IMR-90 (cell line): ENCODE results near the gene PSKH1. TPM values are rescaled to one million over a fixed set of nuclear protein-coding genes. Genes with fewer than 3 reads are reported as not detected.

ENCODE experiments used
- ATAC-seq: fragments of 200-7000 bp; cut with Tn5 transposase; 2 replicates; pipeline ENCODE4 v1.9.1; 2020; ENCODE audit warnings: low read depth, mild to moderate bottlenecking, moderate library complexity
- BruUV-seq: library from RNA; stranded (reverse); fragments of 400-500 nt; replicated peaks from 2 replicates; lab custom pipeline; 2021; lab: Mats Ljungman, UMichigan
- CTCF ChIA-PET: fragments of 300-600 bp; formaldehyde crosslinking; extraction: SDS; loops from one replicate; lab custom pipeline; 2021; ENCODE audit warnings: antibody characterized with exemption; lab: Yijun Ruan, JAX
- POLR2A ChIA-PET: fragments of 300-600 bp; sonication (Branson Sonifier 250); formaldehyde crosslinking; loops from one replicate; lab custom pipeline; 2022; ENCODE audit warnings: antibody characterized with exemption; ENCODE audit not compliant: unreplicated experiment; lab: Charles Lee
- DNase-seq: peaks from one replicate; pipeline ENCODE4 v3.0.0; 2013
- H2AFZ ChIP-seq: replicated peaks from 2 replicates; pipeline ENCODE3; 2013; ENCODE audit warnings: low read length, mild to moderate bottlenecking; ENCODE audit not compliant: poor library complexity
- H2AK5ac ChIP-seq: 2 replicates; pipeline ENCODE4 v1.6.1; 2013; ENCODE audit warnings: low read depth, low read length, inconsistent platforms
- H2AK9ac ChIP-seq: replicated peaks from 2 replicates; pipeline ENCODE3; 2013; ENCODE audit warnings: mild to moderate bottlenecking, low read depth, low read length, moderate library complexity; ENCODE audit not compliant: poor library complexity
- H2BK120ac ChIP-seq: 2 replicates; pipeline ENCODE4 v1.6.1; 2013; ENCODE audit warnings: low read depth, low read length, inconsistent platforms
- H2BK15ac ChIP-seq: 3 replicates; pipeline ENCODE4 v1.6.1; 2013; ENCODE audit warnings: low read depth, low read length, inconsistent platforms
- H2BK20ac ChIP-seq: 2 replicates; pipeline ENCODE4 v1.6.1; 2013; ENCODE audit warnings: low read depth, mild to moderate bottlenecking, inconsistent platforms, low read length, moderate library complexity
- H2BK5ac ChIP-seq: 2 replicates; pipeline ENCODE4 v1.6.1; 2013; ENCODE audit warnings: mild to moderate bottlenecking, low read depth, low read length, inconsistent platforms; ENCODE audit not compliant: poor library complexity, severe bottlenecking
- H3K14ac ChIP-seq: replicated peaks from 2 replicates; pipeline ENCODE4 v1.6.1; 2013; ENCODE audit warnings: low read depth, low read length, inconsistent platforms
- H3K18ac ChIP-seq: 2 replicates; pipeline ENCODE4 v1.6.1; 2013; ENCODE audit warnings: low read depth, low read length, control low read depth
- H3K23ac ChIP-seq: 2 replicates; pipeline ENCODE4 v1.6.1; 2013; ENCODE audit warnings: low read depth, low read length, inconsistent platforms
- H3K27ac ChIP-seq: 2 replicates; pipeline ENCODE4 v1.5.1; 2013; ENCODE audit warnings: mild to moderate bottlenecking, control low read depth, low read length; ENCODE audit not compliant: insufficient read depth
- H3K27me3 ChIP-seq: 2 replicates; pipeline ENCODE4 v1.6.1; 2013; ENCODE audit warnings: low read length; ENCODE audit not compliant: control insufficient read depth, insufficient read depth
- H3K36me3 ChIP-seq: 2 replicates; pipeline ENCODE4 v1.6.1; 2013; ENCODE audit warnings: low read length, mixed read lengths; ENCODE audit not compliant: control insufficient read depth, insufficient read depth
- H3K4ac ChIP-seq: 2 replicates; pipeline ENCODE4 v1.6.1; 2013; ENCODE audit warnings: low read depth, low read length, inconsistent platforms
- H3K4me1 ChIP-seq: 2 replicates; pipeline ENCODE4 v1.6.1; 2013; ENCODE audit warnings: low read length, mixed read lengths; ENCODE audit not compliant: control insufficient read depth, insufficient read depth
- H3K4me2 ChIP-seq: 2 replicates; pipeline ENCODE4 v1.6.1; 2013; ENCODE audit warnings: low read depth, mild to moderate bottlenecking, control low read depth, low read length, moderate library complexity
- H3K4me3 ChIP-seq: 2 replicates; pipeline ENCODE4 v1.5.1; 2013; ENCODE audit warnings: low read depth, mild to moderate bottlenecking, control low read depth, low read length, moderate library complexity; ENCODE audit not compliant: insufficient read depth
- H3K56ac ChIP-seq: 2 replicates; pipeline ENCODE4 v1.6.1; 2013; ENCODE audit warnings: low read length, inconsistent platforms; ENCODE audit not compliant: insufficient read depth; ENCODE audit errors: extremely low read depth
- H3K79me1 ChIP-seq, 2 experiments: 2 replicates each; pipeline ENCODE4 v1.6.1; 2013; ENCODE audit warnings: low read length in 2 of 2, inconsistent platforms in 1 of 2, low read depth in 1 of 2
- H3K9ac ChIP-seq: 2 replicates; pipeline ENCODE4 v1.6.1; 2013; ENCODE audit warnings: low read depth, low read length, control low read depth
- H3K9me1 ChIP-seq: 2 replicates; pipeline ENCODE4 v1.6.1; 2013; ENCODE audit warnings: low read length, inconsistent platforms; ENCODE audit not compliant: insufficient read depth
- H3K9me3 ChIP-seq: 2 replicates; pipeline ENCODE4 v1.6.1; 2013; ENCODE audit warnings: low read length; ENCODE audit not compliant: control insufficient read depth, insufficient read depth
- H4K20me1 ChIP-seq: 2 replicates; pipeline ENCODE4 v1.6.1; 2013; ENCODE audit warnings: low read length, inconsistent platforms; ENCODE audit not compliant: insufficient read depth
- H4K5ac ChIP-seq: 2 replicates; pipeline ENCODE4 v1.6.1; 2013; ENCODE audit warnings: mild to moderate bottlenecking, low read depth, low read length, control low read depth
- H4K8ac ChIP-seq, 2 experiments: 2 replicates each; pipeline ENCODE4 v1.6.1; 2013; ENCODE audit warnings: low read depth in 2 of 2, low read length in 2 of 2, control low read depth in 1 of 2, inconsistent platforms in 1 of 2
- H4K91ac ChIP-seq: 2 replicates; pipeline ENCODE4 v1.6.1; 2013; ENCODE audit warnings: low read depth, low read length, inconsistent platforms; ENCODE audit not compliant: insufficient read depth
- CEBPB ChIP-seq: IDR thresholded peaks from 2 replicates; pipeline ENCODE4 v1.6.1; 2012; ENCODE audit warnings: low read depth, low read length, improper control_type of control experiment
- MXI1 ChIP-seq: IDR thresholded peaks from 2 replicates; pipeline ENCODE4 v1.6.1; 2012; ENCODE audit warnings: low read depth, mild to moderate bottlenecking, low read length, moderate library complexity, borderline replicate concordance
- WGBS, 2 experiments: methylation state at CpG; one replicate each; pipeline versions ENCODE4 v1.1.5 to v1.1.7; 2013; ENCODE audit warnings: missing lambda C conversion rate in 2 of 2; ENCODE audit not compliant: insufficient read length in 1 of 2; ENCODE audit errors: extremely low coverage in 2 of 2; 5-methylcytosine and 5-hydroxymethylcytosine counted together
- dilution Hi-C: fragments of 300-500 bp; cut with HindIII; formaldehyde crosslinking; loops from one replicate; pipeline ENCODE4 v1.14.3; 2018; ENCODE audit warnings: low sequenced_read_pairs; ENCODE audit not compliant: unreplicated experiment
- in situ Hi-C: fragments of 300-500 bp; cut with MboI; formaldehyde crosslinking; loops from 3 replicates; pipeline ENCODE4 v1.14.3; 2019; ENCODE audit warnings: low sequenced_read_pairs, inconsistent platforms, mixed read lengths
- intact Hi-C: fragments of 100-400 bp; cut with micrococcal nuclease; formaldehyde crosslinking; loops from 2 replicates; pipeline ENCODE4 v1.10.0; 2022
- polyA plus RNA-seq, 3 experiments: library from polyadenylated mRNA; depleted of rRNA; stranded (reverse); fragments of >200 nt; gene quantifications; 2 replicates each; pipeline ENCODE4 v1.2.3, GENCODE V29; 2012; ENCODE audit warnings: low replicate concordance in 1 of 3
- total RNA-seq: library from RNA; depleted of rRNA; stranded (reverse); fragments of >200 nt; gene quantifications from 2 replicates; pipeline ENCODE4 v1.2.3, GENCODE V29; 2012

PSKH1 gene
- total and polyA plus RNA-seq, 2 of the 4 experiments (the other 2 are of a cell fraction) = 11.5 to 26.7 TPM

GRCh38 chr16:67843343-67843765 lies 49.7 kb upstream of the PSKH1 start:
- no TSS peak for BruUV-seq
- peak overlapping the region; percentile 59 for H3K9ac ChIP-seq
- ATAC-seq = no peak
- no peaks in the 10 kb centered on the region for H3K36me3 ChIP-seq
- WGBS, 2 experiments = 0% methylated on average over 6 of the region's 11 CpGs; no CpG with 5 or more reads in 1 of the 2 experiments
- DNase-seq = peak; percentile 68
- peak overlapping the region; percentile 86 for H3K4ac ChIP-seq
- intact Hi-C loops = loop anchor here (2.0 kb wide), 1 partner anchor 27 kb away; no protein-coding TSS in a partner anchor
- peak overlapping the region; percentile 100 for H2AFZ ChIP-seq
- peak overlapping the region; percentile 67 for H2BK5ac ChIP-seq
- no peak overlapping the region for H2BK15ac ChIP-seq
- dilution Hi-C loops = no loop called here
- peaks cover 21% of the 10 kb centered on the region for H3K9me1 ChIP-seq
- peaks cover 26% of the 10 kb centered on the region for H4K20me1 ChIP-seq
- H3K27me3 ChIP-seq = no peaks in the 10 kb centered on the region
- H3K9me3 ChIP-seq = no peaks in the 10 kb centered on the region
- H3K18ac ChIP-seq = no peak overlapping the region
- no peak overlapping the region for H2BK20ac ChIP-seq
- H3K14ac ChIP-seq = peak overlapping the region; percentile 60
- peak overlapping the region in 1 of 2 experiments; percentile 61; a peak in 1 of 4 replicates for H4K8ac ChIP-seq
- H2AK5ac ChIP-seq = peak overlapping the region; percentile 3
- H3K27ac ChIP-seq = peak overlapping the region; percentile 47
- peak overlapping the region; percentile 90 for H3K4me2 ChIP-seq
- H2AK9ac ChIP-seq = peak overlapping the region; percentile 95
- no peak overlapping the region for H2BK120ac ChIP-seq
- in situ Hi-C loops = no loop called here
- TF ChIP-seq CEBPB (no peak), MXI1 (peak; percentile 46; the same call in 1 of the 2 replicates)
- peak overlapping the region; percentile 96 for H3K23ac ChIP-seq
- ChIA-PET POLR2A (interaction anchor here (0.9 kb wide), 1 partner anchor 10 kb away, joined by 3 read pairs; no protein-coding TSS in a partner anchor), CTCF (interaction anchor here (0.6 kb wide), 1 partner anchor 20 kb away, joined by 3 read pairs; no protein-coding TSS in a partner anchor)
- H3K56ac ChIP-seq = peak overlapping the region; percentile 46; the same call in 1 of the 2 replicates
- no peak overlapping the region for H4K5ac ChIP-seq
- H3K4me1 ChIP-seq = peaks cover 13% of the 10 kb centered on the region
- peak overlapping the region; percentile 69 for H3K4me3 ChIP-seq
- H4K91ac ChIP-seq = no peak overlapping the region
- H3K79me1 ChIP-seq = peaks cover 24 to 56% of the 10 kb centered on the region in 2 experiments
